ENCODE measurements around the gene RTP2.

GRCh38 chr3:187662848-187663409, 39.4 kb downstream of the RTP2 start:
- no peak for TF ChIP-seq TCF7L2 (IDR thresholded peaks at IDR 0.05; ENCODE audit: borderline replicate concordance, extremely low read depth, insufficient read depth, insufficient read length)
- no peak for TF ChIP-seq ZNF274 (IDR thresholded peaks at IDR 0.05; ENCODE audit: low read depth, low read length)
- no peak for TF ChIP-seq RAD21 (IDR thresholded peaks at IDR 0.05; ENCODE audit: low read depth)
- no peak for TF ChIP-seq POLR2A (IDR thresholded peaks at IDR 0.05; ENCODE audit: borderline replicate concordance, extremely low read depth, insufficient read depth, insufficient read length)
- TF ChIP-seq POLR2AphosphoS5 (IDR thresholded peaks at IDR 0.05; ENCODE audit: low read depth, low read length): no peak
- no peak for TF ChIP-seq MAX (IDR thresholded peaks at IDR 0.05)
- no peak for TF ChIP-seq ELF1 (IDR thresholded peaks at IDR 0.05; ENCODE audit: borderline replicate concordance, low read depth)
- TF ChIP-seq SIN3A (IDR thresholded peaks at IDR 0.05; ENCODE audit: low read depth): no peak
- TF ChIP-seq CTCF (IDR thresholded peaks at IDR 0.05 in 2 of 3, conservative IDR thresholded peaks at IDR 0.05 in 1 of 3; ENCODE audit: borderline replicate concordance in 1 of 3, insufficient read depth in 1 of 3, low read depth in 2 of 3, low read length in 2 of 3): no peak
- TF ChIP-seq EZH2 (IDR thresholded peaks at IDR 0.05): no peak
- no peak for TF ChIP-seq REST (IDR thresholded peaks at IDR 0.05; ENCODE audit: low read depth)
- TF ChIP-seq EZH2phosphoT487 (IDR thresholded peaks at IDR 0.05; ENCODE audit: borderline replicate concordance): no peak
- no peak for TF ChIP-seq EGR1 (IDR thresholded peaks at IDR 0.05; ENCODE audit: low read depth)
- no peak for TF ChIP-seq JUND (IDR thresholded peaks at IDR 0.05)
